ENCODE results near the gene FBXO41.
"Not testable (repeated sequence)": the region's sequence is repeated elsewhere in the genome, so short reads cannot be mapped to it uniquely, and the experiment has no call there.

The FBXO41 gene

GRCh38 chr2:73286134-73286655 lies 1.9 kb upstream of the FBXO41 start:
- no peak for DNase-seq (ENCODE audit: low read depth, low spot score)

GRCh38 chr2:73285159-73285739 lies 971 bp upstream of the FBXO41 start:
- DNase-seq (ENCODE audit: low read depth, low spot score), result no peak

DNA sequence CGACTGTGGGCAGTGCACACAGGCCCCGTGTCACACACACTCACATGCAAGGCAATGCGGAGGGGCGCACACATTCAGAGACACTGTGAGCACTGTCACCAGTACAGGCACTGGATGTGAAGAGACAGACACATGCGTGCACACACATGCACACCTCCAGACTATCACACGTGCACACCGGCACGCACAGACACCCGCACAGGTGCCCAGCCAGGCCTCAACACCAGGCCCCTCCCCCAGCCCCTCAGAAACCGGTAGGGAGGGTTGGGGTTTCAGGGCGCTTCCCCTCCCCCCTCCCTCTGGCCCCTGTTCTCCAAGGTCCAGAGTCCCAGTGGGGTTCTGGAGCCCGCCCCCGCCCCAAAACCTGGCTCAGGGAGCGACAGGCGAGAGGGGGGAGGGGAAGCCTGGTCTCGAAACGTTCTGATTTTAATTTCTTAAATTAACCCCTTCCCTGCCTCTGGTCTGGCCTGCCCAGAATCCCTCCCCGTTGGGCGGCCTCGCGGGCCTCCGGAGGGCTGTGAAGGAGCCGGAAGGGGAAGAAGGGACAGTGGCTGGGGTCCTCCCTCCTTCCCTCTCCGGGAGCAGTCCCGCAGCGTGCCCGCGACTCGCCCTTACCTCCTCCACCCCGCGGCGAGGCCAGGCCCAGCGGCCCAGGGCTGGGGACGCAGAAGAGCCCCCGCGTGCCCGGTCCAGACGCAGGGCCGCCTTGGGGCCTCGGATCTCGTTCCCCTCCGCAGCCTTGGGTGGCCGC lies 558 bp downstream of the FBXO41 start:
- DNase-seq (ENCODE audit: low read depth, low spot score), result no peak

- no peak for DNase-seq (ENCODE audit: low read depth, low spot score)
Observed at GRCh38 chr2:73282924-73283544, 1.2 kb downstream of the FBXO41 start.

DNA sequence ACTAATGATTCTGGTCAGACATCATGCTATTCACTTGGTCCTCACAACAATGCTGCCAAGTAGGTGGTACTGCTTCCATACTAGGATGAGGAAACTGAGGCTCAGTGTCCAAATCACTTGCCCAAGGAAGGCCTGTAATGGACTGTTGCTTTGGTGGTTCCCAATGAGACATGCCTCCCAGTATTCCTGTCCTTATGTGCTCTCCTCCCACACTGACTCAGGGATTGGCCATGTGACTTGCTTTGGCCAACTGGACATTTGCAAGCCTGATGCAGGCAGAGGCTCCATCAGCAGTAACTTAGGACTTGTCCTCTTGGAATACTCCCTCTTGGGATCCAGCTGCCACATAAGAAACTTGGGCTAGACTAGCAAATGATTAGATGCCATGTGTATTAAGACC lies 3.0 kb downstream of the FBXO41 start:
- no peak for DNase-seq (ENCODE audit: low read depth, low spot score)

GRCh38 chr2:73279852-73280251 lies 4.4 kb downstream of the FBXO41 start:
- DNase-seq (ENCODE audit: low read depth, low spot score), result no peak

DNA sequence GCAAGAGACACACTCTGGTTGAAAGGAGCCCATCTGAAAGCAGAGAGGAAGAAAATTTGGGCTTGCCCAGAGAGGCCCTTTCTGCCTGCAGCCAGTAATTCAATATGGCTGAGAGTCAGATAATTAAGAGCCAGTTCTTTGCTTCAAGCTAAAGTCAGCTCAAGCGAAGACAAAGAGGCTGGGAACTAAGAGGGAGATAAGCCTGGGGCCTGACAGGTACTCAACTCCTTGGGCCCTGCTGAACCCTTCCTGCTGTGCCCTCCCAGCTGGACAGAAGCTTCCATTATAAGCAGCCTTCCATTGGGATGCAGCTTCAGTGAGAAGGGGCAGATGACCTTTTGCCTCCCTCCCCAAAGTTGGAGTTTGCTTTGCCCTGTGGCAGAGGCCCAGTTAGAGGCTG lies 12.0 kb downstream of the FBXO41 start:
- DNase-seq (ENCODE audit: low read depth, low spot score), result no peak

DNA sequence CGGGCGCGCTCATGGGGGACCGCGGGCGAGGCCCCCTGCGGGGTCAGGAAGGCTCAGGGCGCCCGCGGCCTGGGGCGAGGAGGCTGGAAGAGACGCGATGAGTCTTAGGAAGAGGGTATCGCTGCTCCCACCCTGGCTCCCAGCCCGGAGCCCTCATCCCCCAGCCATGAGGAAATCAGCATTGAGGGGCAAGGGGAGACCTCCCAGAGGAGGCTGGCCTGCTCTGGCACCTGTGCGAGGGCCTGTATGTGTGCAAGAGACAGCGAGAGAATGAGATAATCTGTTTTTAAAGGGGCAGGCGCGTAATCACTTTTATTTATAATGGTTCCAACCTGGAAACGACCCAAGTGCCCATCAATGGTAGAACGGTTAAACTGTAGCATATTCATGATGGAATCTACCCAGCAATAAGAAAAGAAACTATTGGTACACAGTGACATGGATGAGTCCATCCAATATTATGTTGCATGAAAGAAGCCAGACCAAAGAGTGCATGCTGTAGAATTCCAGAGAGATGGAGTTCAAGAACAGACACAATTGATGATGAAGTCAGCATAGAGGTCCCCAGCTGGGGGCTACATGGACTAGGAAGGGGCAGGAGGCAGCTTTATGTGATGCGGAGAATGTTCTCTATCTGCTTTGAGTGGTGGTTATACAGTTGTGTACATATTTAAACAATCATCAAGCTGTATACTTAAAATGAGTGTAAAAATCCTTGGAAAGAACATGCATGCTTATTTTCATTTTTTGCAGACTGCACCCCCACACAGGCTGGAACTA lies 14.4 kb downstream of the FBXO41 start:
- DNase-seq (ENCODE audit: low read depth, low spot score), result no peak

- DNase-seq (ENCODE audit: low read depth, low spot score), result no peak
Observed at GRCh38 chr2:73268830-73269685, 15.2 kb downstream of the FBXO41 start.

GRCh38 chr2:73268366-73268829 lies 15.9 kb downstream of the FBXO41 start:
- no peak for DNase-seq (ENCODE audit: low read depth, low spot score)

- no peak for DNase-seq (ENCODE audit: low read depth, low spot score)
Observed at GRCh38 chr2:73267008-73267407, 17.3 kb downstream of the FBXO41 start.

DNA sequence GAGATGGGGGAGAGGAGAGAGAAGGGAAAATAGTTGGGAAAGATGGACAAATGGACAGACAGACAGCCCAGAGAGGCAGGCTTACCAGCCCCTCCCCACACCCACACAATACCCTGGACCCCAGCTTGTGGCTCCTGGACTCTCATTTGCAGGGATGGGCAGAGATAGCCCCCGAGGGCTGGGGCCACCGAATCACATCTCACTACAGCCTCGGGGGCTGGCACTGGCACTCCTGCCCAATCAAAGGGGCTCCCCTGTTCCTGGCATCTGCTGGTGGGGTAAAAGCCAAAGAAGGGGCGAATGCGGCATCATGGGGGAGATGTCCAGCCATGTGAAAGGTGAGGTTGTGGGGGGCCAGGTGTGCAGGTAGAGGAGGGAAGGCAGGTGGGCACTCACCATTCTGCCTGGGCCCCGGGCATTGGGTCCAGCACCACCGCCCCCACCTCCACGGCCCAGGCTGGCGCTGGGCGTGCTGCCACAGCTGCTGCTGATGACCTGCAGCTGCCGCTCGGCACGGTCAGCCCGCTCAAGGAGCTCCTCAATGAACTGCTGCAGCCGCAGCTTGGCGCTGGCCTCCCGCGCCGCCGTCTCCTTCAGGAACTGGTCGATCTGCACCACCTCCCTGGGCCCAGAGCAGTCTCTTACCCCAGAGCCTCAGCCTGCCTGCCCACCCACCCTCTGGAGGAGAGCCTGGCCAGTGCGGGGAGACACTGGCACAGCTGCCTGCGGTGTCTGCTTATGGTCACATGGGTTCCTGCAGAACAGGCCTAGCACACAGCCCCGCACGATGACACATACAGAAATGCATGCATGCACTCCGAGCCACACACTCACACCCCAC lies 18.0 kb downstream of the FBXO41 start:
- no peak for DNase-seq (ENCODE audit: low read depth, low spot score)

DNA sequence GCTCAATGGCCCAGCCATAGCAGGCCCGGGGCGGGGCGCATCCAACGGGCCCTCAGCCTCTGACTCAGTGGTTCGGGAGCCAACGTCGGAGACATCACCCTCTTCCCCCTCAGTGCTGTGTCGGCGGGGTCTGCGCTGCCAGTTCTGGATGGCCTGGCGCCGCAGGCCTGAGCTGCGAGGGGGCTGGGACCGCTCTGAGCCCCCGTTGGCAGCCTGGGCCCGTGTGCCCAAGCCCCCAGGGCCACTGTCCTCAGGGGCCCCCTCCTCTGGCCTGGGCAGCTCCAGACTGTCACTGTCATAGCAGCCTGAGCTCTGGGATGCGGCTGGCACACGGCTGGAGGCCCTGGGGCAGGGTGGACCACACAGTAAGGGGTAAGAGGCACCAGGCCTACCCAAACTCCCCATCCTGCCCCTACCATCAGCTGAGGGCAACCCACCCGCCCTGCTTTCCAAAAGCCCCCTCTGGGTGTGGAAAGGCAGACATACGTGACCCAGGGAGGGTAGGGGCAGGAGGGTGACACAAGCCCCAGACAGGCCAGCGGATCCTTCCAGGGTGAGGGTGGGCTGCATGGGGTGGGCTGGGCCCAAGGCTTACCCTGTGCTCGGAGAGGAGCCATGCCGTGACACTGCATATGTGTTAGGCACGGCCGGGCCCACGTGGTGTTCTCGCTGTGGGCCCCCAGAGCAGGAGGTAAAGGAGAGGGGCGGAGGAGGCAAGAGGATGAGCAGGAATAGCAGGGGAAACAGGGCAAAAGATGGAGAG lies 18.8 kb downstream of the FBXO41 start:
- DNase-seq (ENCODE audit: low read depth, low spot score), result no peak

DNA sequence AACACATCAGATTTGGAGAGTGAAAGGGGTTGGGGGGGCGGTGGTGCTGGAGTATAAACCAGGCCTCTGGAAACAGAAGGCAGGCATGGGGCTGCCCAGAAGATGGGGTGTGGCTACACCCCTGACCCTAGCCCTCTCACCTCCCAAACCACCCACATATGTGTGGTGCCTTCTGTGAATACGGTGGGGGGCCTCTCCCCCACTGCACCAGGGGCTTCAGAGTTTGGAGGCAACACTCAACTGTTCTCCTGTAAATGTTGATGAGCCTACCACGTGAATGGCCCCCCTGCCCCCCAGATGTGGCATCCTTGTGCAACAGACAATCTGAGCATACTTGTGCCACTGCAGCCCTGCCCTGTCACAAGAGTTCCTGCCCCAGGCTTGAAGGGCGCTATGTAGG lies 19.5 kb downstream of the FBXO41 start:
- no peak for DNase-seq (ENCODE audit: low read depth, low spot score)

- no peak for DNase-seq (ENCODE audit: low read depth, low spot score)
Observed at GRCh38 chr2:73264332-73264606, 20.0 kb downstream of the FBXO41 start.

DNA sequence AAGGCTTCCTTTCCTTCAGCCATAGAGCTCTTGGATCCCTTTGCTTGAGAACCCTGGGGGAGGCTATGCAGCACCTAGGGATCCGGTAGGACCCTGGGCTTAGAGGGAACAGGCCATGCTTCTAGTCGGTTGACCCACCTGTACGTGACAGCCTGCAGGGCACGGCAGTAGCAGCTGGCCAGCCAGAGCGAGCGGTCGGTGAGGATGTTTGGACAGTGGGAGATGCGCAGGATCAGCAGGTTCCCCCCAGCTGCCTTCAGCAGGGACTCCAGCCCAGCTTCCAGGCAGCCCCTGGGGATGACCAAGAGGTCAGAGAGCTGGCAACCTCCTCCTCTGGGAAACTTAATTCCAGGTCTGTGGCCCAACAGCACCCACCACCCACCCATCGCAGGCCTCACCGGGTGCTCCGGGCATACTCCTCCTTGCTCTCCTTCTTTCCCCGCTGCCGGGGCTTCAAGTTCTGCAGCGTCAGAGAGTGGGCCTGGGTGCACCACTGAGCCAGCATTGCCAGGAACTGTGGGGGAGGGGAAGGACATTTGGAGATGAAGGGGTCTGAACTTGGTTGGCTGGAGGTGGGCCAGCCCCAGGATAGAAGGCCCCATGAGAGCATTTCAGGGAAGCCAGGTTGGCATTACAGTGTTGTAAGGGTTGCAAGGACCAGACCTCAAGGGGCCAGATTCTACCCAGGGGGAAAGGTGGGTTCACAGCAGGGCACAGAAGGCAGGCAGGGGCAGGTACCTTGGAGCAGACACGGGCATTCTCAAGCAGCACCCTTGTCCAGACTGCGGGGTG lies 20.5 kb downstream of the FBXO41 start:
- no peak for DNase-seq (ENCODE audit: low read depth, low spot score)

DNA sequence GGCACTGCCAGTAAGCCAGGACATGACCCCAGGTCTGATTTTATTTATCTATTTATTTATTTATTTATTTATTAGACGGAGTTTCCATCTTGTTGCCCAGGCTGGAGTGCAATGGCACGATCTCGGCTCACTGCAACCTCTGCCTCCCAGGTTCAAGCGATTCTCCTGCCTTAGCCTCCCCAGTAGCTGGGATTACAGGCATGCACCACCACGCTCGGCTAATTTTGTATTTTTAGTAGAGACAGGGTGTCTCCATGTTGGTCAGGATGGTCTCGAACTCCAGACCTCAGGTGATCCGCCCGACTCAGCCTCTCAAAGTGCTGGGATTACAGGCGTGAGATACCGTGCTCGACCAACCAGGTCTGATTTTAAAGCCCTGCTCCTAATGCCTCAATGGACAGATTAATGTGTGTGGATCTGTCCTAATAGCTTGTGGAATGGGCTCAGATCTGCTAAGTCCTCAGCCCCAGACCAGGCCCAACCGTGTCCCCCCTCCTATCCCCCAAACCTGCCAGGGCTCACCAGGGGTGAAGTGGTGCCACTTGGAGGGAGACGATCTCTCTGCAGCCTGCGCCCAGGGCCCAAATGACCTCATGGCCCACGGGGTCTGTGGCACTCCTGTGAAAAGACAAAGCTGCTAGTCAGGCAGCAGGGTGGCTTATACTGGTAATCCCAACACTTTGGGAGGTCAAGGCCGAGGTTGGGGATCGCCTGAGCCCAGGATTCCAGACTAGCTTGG lies 21.4 kb downstream of the FBXO41 start:
- not testable (repeated sequence) for DNase-seq (ENCODE audit: low read depth, low spot score)

DNA sequence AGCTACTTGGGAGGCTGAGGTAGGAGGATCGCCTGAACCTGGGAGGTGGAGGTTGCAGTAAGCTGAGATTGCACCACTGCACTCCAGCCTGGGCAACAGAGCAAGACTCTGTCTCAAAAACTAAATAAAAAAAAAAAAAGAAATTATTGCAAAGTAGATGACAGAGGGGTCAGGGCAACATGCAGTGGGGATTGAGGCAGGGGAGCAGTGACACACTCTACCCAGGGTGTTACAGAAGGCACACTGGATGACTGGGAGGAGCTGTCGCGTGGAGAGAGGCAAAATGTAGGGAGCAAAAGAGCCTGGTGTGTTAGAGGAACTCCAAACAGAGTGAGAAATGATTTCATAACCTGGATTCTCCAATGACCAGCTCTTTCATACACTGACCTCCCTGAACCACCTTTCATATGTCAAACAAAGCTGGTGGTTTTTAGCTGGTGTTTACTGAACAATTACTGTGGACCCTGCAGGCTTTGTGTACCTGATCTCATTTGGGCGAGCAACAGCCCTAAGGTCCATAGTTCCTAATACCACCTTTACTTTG lies 22.1 kb downstream of the FBXO41 start:
- DNase-seq (ENCODE audit: low read depth, low spot score), result no peak
